EH (cell line): Measurements from ENCODE around the gene HCRTR2.
"Not testable (repeated sequence)": the region's sequence is repeated elsewhere in the genome, so short reads cannot be mapped to it uniquely, and the experiment has no call there.

Experiments
- DNase-seq: peaks from one replicate; pipeline ENCODE4 v3.0.0-alpha.2; 2015; ENCODE audit warnings: low read depth

Gene HCRTR2

DNA sequence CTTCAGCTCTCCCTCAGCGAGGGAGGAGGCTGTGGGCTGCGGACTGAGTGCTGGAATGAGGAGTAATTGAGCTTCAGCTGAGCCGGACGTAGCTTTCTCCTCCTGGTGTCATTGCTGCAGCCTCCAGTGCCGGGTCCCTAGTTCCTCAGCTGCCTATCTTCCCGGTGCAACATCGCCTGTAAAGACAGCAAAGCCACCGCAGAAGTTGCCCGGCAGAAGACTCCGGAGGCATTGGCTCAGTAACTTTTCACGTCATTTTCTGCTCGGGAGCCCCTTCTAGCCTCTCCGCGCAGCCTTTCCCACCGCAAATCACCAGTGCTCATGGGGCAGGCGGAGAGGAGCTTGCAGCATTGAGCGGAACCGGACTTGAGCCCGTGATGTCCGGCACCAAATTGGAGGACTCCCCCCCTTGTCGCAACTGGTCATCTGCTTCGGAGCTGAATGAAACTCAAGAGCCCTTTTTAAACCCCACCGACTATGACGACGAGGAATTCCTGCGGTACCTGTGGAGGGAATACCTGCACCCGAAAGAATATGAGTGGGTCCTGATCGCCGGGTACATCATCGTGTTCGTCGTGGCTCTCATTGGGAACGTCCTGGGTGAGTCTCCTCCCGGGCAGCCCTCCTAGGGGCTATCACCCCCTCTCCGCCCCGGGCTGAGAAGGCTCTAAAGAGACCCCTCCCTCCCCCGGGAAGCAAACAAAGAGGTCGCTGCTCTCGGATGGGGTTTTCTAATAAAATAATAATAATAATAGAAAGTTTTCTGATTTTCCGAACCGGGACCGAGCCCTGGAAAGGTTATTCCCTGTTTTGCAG is at the start of gene HCRTR2:
Gene HCRTR2 (plus strand): TSS at position 305 of the 816 bp plus-strand sequence. CDS start 73 bp downstream, at position 378.
- DNase-seq: no peak

- DNase-seq: no peak
Observed at GRCh38 chr6:55130806-55131324, 43.5 kb upstream of the HCRTR2 start.

DNA sequence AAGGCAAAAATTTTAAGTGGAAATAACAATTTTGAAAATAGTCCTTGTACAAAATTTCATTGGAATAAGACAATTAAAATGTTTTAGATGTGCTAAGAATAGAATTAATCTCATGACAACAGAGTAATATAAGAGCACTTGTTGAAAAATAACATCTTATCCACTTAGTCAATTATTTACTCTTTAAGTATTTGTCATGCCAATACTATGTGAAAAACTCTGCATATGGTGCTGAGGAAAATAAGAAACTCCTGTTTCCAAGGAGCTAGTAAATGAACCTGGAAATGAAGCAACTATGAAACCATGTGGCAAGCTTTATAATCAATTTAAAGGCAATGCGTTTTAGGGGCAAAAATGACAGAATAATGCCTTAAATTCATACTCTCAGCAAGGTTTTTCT is 42.7 kb upstream of the HCRTR2 start:
- DNase-seq: no peak

DNA sequence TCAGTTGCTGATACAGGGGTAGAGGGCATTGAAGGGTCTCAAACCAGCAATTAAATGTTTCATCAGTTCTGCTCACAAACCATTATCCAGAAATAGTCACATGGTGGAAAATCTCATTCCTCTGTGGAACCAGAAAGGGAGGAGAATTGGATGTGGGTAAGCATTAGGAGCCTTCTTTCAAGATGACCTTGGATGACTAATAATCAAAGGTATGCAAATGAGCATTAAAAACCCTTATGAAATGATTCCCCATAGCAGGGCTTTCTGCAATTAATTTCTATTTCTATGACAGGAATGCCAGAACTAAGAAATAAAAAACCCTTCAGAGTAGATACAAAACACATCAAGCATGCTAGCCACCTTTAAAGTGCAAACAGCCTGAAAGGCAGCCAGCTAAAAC is 37.4 kb upstream of the HCRTR2 start:
- DNase-seq: no peak

GRCh38 chr6:55137929-55138693 is 36.2 kb upstream of the HCRTR2 start:
- no peak for DNase-seq

- DNase-seq: no peak
Observed at GRCh38 chr6:55141611-55142010, 32.7 kb upstream of the HCRTR2 start.

DNA sequence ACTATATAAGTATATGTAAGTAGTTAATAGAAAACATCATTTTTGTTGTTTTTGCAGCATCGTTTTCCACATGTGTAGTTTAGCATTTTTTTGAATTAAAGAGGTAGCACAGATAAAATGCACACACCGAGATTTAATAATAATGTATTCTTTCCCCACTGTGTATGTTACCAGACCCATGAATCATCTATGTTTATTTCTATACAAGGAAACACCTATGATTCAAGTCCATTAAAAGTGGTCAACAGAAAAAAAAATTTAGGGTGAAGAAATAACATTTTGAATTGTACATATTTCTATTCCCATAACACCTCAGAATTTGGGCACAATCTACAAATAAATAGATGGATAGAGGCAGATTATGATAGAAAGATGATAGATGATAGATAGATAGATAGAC is 31.7 kb upstream of the HCRTR2 start:
- DNase-seq: no peak

DNA sequence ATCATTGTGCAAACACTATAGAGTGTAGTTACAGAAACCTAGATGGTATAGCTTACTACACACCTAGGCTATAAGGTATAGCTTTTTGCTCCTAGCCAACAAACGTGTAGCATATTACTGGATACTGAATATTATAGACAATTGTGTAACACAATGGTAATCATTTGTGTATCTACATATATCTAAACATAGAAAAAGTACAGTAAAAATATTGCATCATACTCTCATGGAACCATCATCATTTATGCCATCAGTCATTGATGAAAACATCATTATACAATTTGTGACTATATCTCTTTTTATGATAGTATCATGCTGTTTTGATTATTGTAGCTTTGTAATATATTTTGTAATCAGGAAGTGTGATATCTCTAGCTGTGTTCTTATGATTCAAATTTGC is 21.0 kb upstream of the HCRTR2 start:
- DNase-seq: no peak

GRCh38 chr6:55158784-55159183 is 15.5 kb upstream of the HCRTR2 start:
- not testable (repeated sequence) for DNase-seq

DNA sequence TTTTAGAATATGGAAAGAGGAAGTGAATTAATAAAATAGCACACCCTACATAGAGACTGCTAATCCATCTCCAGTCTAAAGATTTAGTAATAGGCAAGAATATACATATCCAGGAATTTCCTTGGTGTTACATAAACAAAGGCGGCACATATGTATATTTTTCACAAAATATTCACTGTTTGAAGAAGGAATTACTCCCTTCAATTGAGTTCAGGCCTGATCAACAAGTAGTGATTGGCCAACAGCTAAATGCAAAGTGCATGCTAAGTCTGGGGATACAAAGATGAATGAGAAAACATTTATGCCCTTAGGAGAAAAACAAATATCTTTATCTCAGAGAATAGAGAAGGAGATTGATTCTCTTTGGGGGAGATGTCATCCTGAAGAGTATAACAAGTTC is 6.5 kb upstream of the HCRTR2 start:
- no peak for DNase-seq

DNA sequence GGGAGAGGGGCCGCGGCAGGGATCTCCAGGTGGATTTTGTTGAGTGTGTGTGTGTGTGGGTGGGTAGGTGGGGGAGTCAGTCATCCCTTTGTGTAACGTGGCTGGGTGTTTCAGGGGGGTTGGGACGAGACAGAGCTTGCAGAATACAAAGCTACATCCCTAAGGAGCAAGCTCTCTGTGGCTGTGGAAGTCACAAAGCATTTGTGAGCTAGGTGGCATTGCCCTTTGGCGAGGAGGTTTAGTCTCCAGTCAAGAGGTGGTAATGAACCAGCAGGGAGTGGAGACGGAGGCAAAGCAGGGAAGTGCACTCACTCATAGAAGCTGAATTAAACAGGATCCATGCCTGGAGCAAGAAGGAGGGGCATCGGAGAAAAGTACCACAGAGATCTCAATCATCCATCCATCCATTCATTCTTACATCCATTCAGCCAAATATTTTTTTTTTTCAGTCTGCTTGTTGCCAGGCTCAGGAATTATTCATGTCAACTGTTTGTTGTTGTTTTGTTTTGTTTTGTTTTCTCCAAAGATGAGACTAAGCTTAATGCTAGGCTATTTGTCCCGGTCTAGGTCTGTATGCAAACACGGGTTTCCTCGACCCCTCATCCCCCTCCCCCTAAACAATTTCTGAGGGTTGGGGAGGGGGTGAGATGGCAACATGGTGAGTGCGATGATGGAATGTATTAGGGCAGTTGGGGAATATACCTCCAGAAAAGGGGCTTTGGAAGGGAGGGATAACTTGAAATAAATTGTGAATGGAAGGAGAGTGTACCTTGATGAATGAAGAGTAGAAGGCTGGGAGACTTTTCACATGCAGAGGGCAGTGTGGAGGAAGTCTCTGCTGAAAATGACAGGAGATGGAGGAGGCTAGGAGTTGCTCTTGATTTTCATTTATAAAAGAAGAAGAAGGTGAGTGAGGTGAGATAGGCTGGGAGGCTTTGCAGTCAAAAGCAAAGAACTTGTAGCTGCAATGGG is 1.0 kb downstream of the HCRTR2 start:
- no peak for DNase-seq

- DNase-seq: no peak
Observed at GRCh38 chr6:55176958-55177357, 2.6 kb downstream of the HCRTR2 start.

GRCh38 chr6:55180258-55180657 is 5.9 kb downstream of the HCRTR2 start:
- no peak for DNase-seq

DNA sequence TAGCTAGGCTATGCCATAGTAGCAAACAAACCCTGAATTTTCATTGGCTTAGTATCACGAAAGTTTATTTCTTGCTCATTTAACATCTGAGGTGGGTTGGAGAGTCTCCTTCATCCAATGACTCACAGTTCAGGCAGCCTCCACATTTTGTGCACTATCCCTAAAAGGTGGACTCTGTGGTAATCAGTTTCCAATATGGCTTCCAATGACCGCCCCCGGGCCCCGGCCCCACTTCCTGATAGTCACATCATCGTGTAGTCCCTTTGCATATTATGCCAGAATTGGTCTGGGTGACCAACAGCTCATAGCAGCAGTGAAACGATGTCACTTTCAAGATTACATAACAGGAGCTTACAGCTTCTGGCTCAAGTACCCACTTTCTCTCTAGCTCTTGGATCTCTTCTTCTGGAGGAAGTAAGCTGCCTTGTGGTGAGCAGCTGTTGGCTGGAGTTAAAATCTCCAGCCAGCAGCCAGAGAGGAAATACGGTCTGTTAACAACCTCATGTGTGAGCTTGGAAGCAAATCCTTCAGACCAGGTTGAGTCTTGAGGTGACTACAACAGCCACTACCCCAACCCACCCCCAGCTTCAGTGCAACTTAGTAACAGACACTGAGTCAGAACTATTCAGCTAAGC is 7.8 kb downstream of the HCRTR2 start:
- DNase-seq: no peak

DNA sequence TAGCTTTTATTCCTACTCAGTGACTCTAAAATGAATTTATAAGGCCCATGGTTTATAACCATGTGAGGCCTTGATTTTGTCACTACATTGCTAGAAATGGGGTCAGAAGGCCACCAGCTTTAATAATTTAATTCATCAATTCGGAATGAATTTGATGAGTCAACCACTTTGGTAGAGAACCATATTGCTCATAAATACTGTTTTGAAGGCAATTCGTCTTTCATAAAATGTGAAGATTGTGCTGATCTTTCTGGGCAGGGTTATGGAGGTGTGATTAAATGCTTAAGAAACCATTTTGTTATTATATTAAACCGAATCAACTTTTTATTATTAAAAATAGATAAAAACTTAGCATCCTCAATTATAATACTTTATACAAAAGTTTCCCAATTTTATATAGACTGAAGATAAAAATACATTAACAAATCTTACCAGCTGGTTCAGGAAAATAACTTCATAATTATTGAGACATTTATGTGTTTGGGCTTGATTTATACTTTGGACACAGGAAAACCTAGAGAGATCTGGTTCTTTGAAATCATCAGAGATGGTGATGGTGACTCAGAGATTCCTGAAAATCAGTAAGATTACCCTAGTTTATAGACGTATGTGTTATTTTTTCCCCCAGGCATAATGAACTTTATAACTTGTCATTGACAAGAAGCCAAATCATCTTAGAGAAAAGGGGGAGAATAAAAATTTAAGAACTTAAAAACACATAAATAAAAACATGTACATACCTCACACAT is 10.6 kb downstream of the HCRTR2 start:
- DNase-seq: no peak

DNA sequence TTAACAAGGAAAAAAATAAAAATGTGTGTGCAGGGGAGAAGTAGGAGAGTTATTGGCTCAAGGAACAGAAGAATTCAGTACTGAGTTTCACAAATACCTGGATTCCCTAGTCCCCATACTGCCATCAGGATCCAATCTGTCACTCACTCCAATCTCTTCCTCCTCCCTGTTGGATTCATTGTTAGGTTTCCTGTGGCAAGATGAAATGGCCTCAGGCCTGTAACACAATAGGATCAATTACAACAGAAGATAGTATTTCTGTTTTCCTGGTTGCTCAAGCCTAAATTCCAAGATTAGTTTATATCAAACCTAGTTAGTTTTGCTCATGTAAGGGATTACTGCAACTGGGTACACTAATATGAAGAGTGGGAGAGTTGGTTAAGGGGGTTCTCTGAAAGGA is 24.4 kb downstream of the HCRTR2 start:
- DNase-seq: no peak

DNA sequence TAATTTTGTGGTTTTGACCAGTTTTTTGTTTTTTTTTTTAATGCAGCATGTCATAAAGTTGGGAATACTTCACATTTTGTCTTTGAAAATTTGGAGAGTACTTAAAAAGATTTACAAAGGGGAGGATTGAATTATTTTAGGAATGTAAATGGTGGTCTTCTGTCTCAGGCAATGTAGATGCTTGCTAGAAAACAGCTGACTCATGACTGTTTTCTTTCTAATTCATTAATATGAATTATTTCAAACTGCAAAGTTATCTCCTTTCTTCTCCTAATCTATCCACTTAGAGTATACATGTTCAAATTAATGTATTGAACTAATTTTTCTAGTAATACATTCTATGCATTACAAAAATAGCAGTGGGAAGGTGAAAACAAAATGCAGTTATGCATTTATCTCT is 24.9 kb downstream of the HCRTR2 start:
- DNase-seq: no peak

GRCh38 chr6:55208478-55209458 is 34.5 kb downstream of the HCRTR2 start:
- no peak for DNase-seq

DNA sequence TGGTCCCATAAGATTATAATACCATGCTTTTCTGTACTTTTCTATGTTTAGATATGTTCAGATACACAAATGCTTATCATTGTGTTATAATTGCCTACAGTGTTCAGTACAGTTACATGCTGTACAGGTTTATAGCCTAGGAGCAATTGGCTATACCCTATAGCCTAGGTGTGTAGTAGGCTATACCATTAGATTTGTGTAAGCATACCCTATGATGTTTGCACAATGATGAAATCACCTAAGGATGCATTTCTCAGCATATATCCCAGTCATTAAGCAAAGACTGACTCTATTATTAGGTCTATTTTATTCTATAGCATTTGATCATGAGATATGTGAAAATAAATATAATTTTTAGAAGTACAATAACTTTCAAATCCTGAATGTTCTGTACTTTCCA is 36.6 kb downstream of the HCRTR2 start:
- no peak for DNase-seq

- DNase-seq: peak; percentile 9
Observed at GRCh38 chr6:55212156-55212555, 37.8 kb downstream of the HCRTR2 start.
